ENCODE results near the gene C16orf90.

DNA sequence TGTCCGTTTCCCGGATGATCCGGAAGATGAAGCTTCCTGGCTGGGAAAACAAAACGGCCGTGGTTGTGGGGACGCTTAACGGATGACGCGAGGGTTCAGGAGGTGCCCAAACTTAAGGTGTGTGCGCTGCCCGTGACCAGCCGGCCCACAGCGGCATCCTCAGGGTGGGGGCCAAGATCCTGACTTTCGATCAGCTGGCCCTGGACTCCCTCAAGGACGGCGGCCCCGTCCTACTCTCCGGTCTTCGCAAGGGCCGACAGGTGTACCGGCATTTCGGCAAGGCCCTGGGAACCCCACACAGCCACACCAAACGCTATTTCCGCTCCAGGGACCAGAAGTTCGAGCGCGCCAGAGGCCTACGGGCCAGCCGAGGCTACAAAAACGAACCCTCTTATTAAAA is 1.1 kb upstream of the C16orf90 start:
- TF ChIP-seq POLR2A (IDR thresholded peaks at IDR 0.05) (no peak), CTCF (IDR thresholded peaks at IDR 0.05) (no peak)
